Measurements from ENCODE around the gene ARID1B.
"Not testable (repeated sequence)": the region's sequence is repeated elsewhere in the genome, so short reads cannot be mapped to it uniquely, and the experiment has no call there.

The ARID1B gene

GRCh38 chr6:156963712-156964700, 186.8 kb downstream of the ARID1B start:
- peak; percentile 47 for DNase-seq (ENCODE audit: low spot score)

GRCh38 chr6:156967852-156968251, 190.7 kb downstream of the ARID1B start:
- DNase-seq (ENCODE audit: low spot score): no peak

GRCh38 chr6:156969233-156969632, 192.1 kb downstream of the ARID1B start:
- DNase-seq (ENCODE audit: low spot score): no peak

- no peak for DNase-seq (ENCODE audit: low spot score)
Observed at GRCh38 chr6:156970595-156971112, 193.5 kb downstream of the ARID1B start.

- no peak for DNase-seq (ENCODE audit: low spot score)
Observed at GRCh38 chr6:156971153-156971885, 194.1 kb downstream of the ARID1B start.

- DNase-seq (ENCODE audit: low spot score): no peak
Observed at GRCh38 chr6:156972145-156972544, 195.0 kb downstream of the ARID1B start.

GRCh38 chr6:156974830-156975261, 197.7 kb downstream of the ARID1B start:
- DNase-seq (ENCODE audit: low spot score): no peak

- no peak for DNase-seq (ENCODE audit: low spot score)
Observed at GRCh38 chr6:156975414-156975813, 198.2 kb downstream of the ARID1B start.

GRCh38 chr6:156976216-156977127, 199.3 kb downstream of the ARID1B start:
- peak; percentile 29 for DNase-seq (ENCODE audit: low spot score)

GRCh38 chr6:156977527-156978291, 200.5 kb downstream of the ARID1B start:
- DNase-seq (ENCODE audit: low spot score): no peak

- DNase-seq (ENCODE audit: low spot score): no peak
Observed at GRCh38 chr6:156978948-156979347, 201.8 kb downstream of the ARID1B start.

- no peak for DNase-seq (ENCODE audit: low spot score)
Observed at GRCh38 chr6:156980515-156980914, 203.3 kb downstream of the ARID1B start.

GRCh38 chr6:156980948-156981347, 203.8 kb downstream of the ARID1B start:
- no peak for DNase-seq (ENCODE audit: low spot score)

- no peak for DNase-seq (ENCODE audit: low spot score)
Observed at GRCh38 chr6:156982168-156982567, 205.0 kb downstream of the ARID1B start.

GRCh38 chr6:156982864-156983263, 205.7 kb downstream of the ARID1B start:
- DNase-seq (ENCODE audit: low spot score): not testable (repeated sequence)

- no peak for DNase-seq (ENCODE audit: low spot score)
Observed at GRCh38 chr6:156984178-156984738, 207.1 kb downstream of the ARID1B start.

- DNase-seq (ENCODE audit: low spot score): no peak
Observed at GRCh38 chr6:156985309-156985708, 208.1 kb downstream of the ARID1B start.

GRCh38 chr6:156988276-156989158, 211.3 kb downstream of the ARID1B start:
- DNase-seq (ENCODE audit: low spot score): no peak

- DNase-seq (ENCODE audit: low spot score): no peak
Observed at GRCh38 chr6:156989159-156989806, 212.1 kb downstream of the ARID1B start.
